Astrocyte (in vitro differentiated cells and primary cell): ENCODE data around the gene TIA1. TPM values are rescaled to one million over a fixed set of nuclear protein-coding genes. Genes with fewer than 3 reads are reported as not detected.

Experiments used
- DNase-seq: peaks from one replicate; pipeline ENCODE4 v3.0.0-alpha.2; 2010; ENCODE audit warnings: low read depth
- FAIRE-seq: peaks from 2 replicates; lab custom pipeline; 2011; peaks lifted over from hg19 to GRCh38; lab: Jason Lieb, UNC
- H2AFZ ChIP-seq: 2 replicates; pipeline ENCODE4 v1.6.0; 2012; ENCODE audit warnings: low read depth, low read length, inconsistent platforms
- H3K27ac ChIP-seq: 2 replicates; pipeline ENCODE4 v1.5.1; 2011; ENCODE audit warnings: low read depth, low read length, inconsistent platforms
- H3K27me3 ChIP-seq: 2 replicates; pipeline ENCODE4 v1.6.0; 2011; ENCODE audit warnings: low read length, inconsistent platforms; ENCODE audit not compliant: insufficient read depth
- H3K36me3 ChIP-seq: 2 replicates; pipeline ENCODE4 v1.5.1; 2011; ENCODE audit warnings: low read length, inconsistent platforms; ENCODE audit not compliant: insufficient read depth
- H3K4me1 ChIP-seq: 2 replicates; pipeline ENCODE4 v1.5.1; 2011; ENCODE audit warnings: low read length, inconsistent platforms; ENCODE audit not compliant: insufficient read depth
- H3K4me2 ChIP-seq: 2 replicates; pipeline ENCODE4 v1.6.0; 2012; ENCODE audit warnings: low read length, inconsistent platforms
- H3K4me3 ChIP-seq: 2 replicates; pipeline ENCODE4 v1.5.1; 2011; ENCODE audit warnings: low read depth, mild to moderate bottlenecking, low read length, inconsistent platforms; ENCODE audit not compliant: insufficient read depth
- H3K79me2 ChIP-seq: 2 replicates; pipeline ENCODE4 v1.6.0; 2012; ENCODE audit warnings: mild to moderate bottlenecking, low read length, inconsistent platforms; ENCODE audit not compliant: insufficient read depth
- H3K9ac ChIP-seq: 2 replicates; pipeline ENCODE4 v1.6.0; 2012; ENCODE audit warnings: mild to moderate bottlenecking, low read length, inconsistent platforms
- H3K9me3 ChIP-seq: 2 replicates; pipeline ENCODE4 v1.5.1; 2012; ENCODE audit warnings: low read depth, mild to moderate bottlenecking, low read length, inconsistent platforms; ENCODE audit not compliant: insufficient read depth
- H4K20me1 ChIP-seq: 2 replicates; pipeline ENCODE4 v1.6.0; 2012; ENCODE audit warnings: low read length, inconsistent platforms; ENCODE audit not compliant: insufficient read depth
- H3K27ac Mint-ChIP-seq: one replicate; pipeline ENCODE4 v1.8.0; 2021; ENCODE audit warnings: mild to moderate bottlenecking, mixed read lengths; ENCODE audit not compliant: unreplicated experiment
- H3K27me3 Mint-ChIP-seq: one replicate; pipeline ENCODE4 v1.8.0; 2021; ENCODE audit warnings: low read depth, mixed read lengths; ENCODE audit not compliant: unreplicated experiment
- H3K36me3 Mint-ChIP-seq: one replicate; pipeline ENCODE4 v1.8.0; 2021; ENCODE audit warnings: low read depth, mixed read lengths; ENCODE audit not compliant: unreplicated experiment
- H3K4me1 Mint-ChIP-seq: one replicate; pipeline ENCODE4 v1.8.0; 2021; ENCODE audit warnings: low read depth, mixed read lengths; ENCODE audit not compliant: unreplicated experiment
- H3K4me3 Mint-ChIP-seq: one replicate; pipeline ENCODE4 v1.8.0; 2021; ENCODE audit warnings: mild to moderate bottlenecking, moderate library complexity, mixed read lengths; ENCODE audit not compliant: unreplicated experiment
- H3K9me3 Mint-ChIP-seq: one replicate; pipeline ENCODE4 v1.8.0; 2021; ENCODE audit warnings: mild to moderate bottlenecking, mixed read lengths; ENCODE audit not compliant: unreplicated experiment
- EZH2 ChIP-seq: IDR thresholded peaks from 2 replicates; pipeline ENCODE4 v1.6.1; 2012; ENCODE audit warnings: mild to moderate bottlenecking, low read length, inconsistent platforms; ENCODE audit not compliant: insufficient read depth
- total RNA-seq: library from RNA; stranded (reverse); gene quantifications from 2 replicates; pipeline ENCODE4 v1.2.1, GENCODE V29; 2021
- TF ChIP-seq, protein P1 (sequence below): IDR thresholded peaks from 2 replicates; pipeline ENCODE4 v1.5.1; 2011; ENCODE audit warnings: low read depth, mild to moderate bottlenecking, inconsistent platforms, low read length, moderate library complexity; ENCODE audit not compliant: insufficient read depth

TIA1 gene
- total RNA-seq, 1 donor from 2014 or later: 104 TPM

- no peak for FAIRE-seq
- H3K27me3 ChIP-seq: no peaks in the 10 kb centered on the region
Observed at GRCh38 chr2:70255637-70256314, 7.3 kb upstream of the TIA1 start.

DNA sequence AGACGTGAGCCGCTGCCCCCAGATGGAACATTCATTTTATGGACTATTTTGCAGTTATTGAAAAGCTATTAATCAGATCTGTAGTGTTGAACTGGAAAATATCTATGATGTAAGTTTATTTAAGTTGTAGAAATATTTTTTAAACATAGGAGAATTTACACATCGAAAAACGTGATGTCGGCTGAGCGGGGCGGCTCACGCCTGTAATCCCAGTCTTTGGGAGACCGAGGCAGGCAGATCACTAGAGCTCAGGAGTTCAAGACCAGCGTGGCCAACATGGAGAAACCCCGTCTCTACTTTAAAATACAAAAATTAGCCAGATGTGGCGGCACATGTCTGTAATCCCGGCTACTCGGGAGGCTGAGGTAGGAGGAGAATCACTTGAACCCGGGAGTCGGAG is 2.0 kb upstream of the TIA1 start:
- Mint-ChIP-seq H3K4me1 (peaks cover 2% of the 10 kb centered on the region), H3K9me3 (no peaks in the 10 kb centered on the region), H3K27me3 (no peaks in the 10 kb centered on the region), H3K4me3 (no peak overlapping the region), H3K36me3 (no peaks in the 10 kb centered on the region), H3K27ac (no peak overlapping the region)
- Histone ChIP-seq H3K79me2 (peaks cover 30% of the 10 kb centered on the region), H3K4me1 (no peaks in the 10 kb centered on the region), H4K20me1 (peaks cover 19% of the 10 kb centered on the region), H3K36me3 (no peaks in the 10 kb centered on the region), H3K4me2 (no peak overlapping the region), H3K27me3 (no peaks in the 10 kb centered on the region), H3K9ac (no peak overlapping the region), H3K27ac (no peak overlapping the region), H3K9me3 (no peaks in the 10 kb centered on the region), H2AFZ (no peak overlapping the region), H3K4me3 (no peak overlapping the region)
- no peak for TF ChIP-seq EZH2
- TF ChIP-seq, protein P1, sequence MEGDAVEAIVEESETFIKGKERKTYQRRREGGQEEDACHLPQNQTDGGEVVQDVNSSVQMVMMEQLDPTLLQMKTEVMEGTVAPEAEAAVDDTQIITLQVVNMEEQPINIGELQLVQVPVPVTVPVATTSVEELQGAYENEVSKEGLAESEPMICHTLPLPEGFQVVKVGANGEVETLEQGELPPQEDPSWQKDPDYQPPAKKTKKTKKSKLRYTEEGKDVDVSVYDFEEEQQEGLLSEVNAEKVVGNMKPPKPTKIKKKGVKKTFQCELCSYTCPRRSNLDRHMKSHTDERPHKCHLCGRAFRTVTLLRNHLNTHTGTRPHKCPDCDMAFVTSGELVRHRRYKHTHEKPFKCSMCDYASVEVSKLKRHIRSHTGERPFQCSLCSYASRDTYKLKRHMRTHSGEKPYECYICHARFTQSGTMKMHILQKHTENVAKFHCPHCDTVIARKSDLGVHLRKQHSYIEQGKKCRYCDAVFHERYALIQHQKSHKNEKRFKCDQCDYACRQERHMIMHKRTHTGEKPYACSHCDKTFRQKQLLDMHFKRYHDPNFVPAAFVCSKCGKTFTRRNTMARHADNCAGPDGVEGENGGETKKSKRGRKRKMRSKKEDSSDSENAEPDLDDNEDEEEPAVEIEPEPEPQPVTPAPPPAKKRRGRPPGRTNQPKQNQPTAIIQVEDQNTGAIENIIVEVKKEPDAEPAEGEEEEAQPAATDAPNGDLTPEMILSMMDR: no peak
- DNase-seq (no peak), FAIRE-seq (no peak)

More at GRCh38 chr2:70255637-70256314, 7.3 kb upstream of the TIA1 start:
- H3K27ac ChIP-seq: no peak overlapping the region
- no peak overlapping the region for H3K4me3 ChIP-seq
- no peak for DNase-seq
- peaks cover 6% of the 10 kb centered on the region for H3K4me1 ChIP-seq
- H3K4me1 Mint-ChIP-seq: peaks cover 6% of the 10 kb centered on the region
- H3K4me3 Mint-ChIP-seq: no peak overlapping the region
- peaks cover 6% of the 10 kb centered on the region for H3K79me2 ChIP-seq
- H3K9me3 ChIP-seq: no peaks in the 10 kb centered on the region
- H3K27me3 Mint-ChIP-seq: no peaks in the 10 kb centered on the region
- no peak overlapping the region for H3K27ac Mint-ChIP-seq
- no peaks in the 10 kb centered on the region for H4K20me1 ChIP-seq
- H3K36me3 Mint-ChIP-seq: peaks cover 3% of the 10 kb centered on the region
- no peak overlapping the region for H2AFZ ChIP-seq
- no peak overlapping the region for H3K4me2 ChIP-seq
- TF ChIP-seq, protein P1: no peak
- no peak for TF ChIP-seq EZH2
- no peak overlapping the region for H3K9ac ChIP-seq
- no peaks in the 10 kb centered on the region for H3K9me3 Mint-ChIP-seq
- H3K36me3 ChIP-seq: peaks cover 2% of the 10 kb centered on the region
